Measurements from ENCODE around the gene LGR4. TPM values are rescaled to one million over a fixed set of nuclear protein-coding genes. Genes with fewer than 3 reads are reported as not detected.

Gene LGR4
- total and polyA plus RNA-seq, 12 donors, result 7.3 to 90.4 (median 38.6) TPM

- no peaks in the 10 kb centered on the region for H3K27me3 ChIP-seq
- TF ChIP-seq POLR2A (IDR thresholded peaks at IDR 0.05) (no peak), CTCF (IDR thresholded peaks at IDR 0.05) (no peak)
- DNase-seq, result no peak
- intact Hi-C loops (cut with DNase I), result loop anchor here in 1 of 2 donors (10.0 kb wide), 1 partner anchor 70 kb away; no protein-coding TSS in a partner anchor
- no peaks in the 10 kb centered on the region for H3K9me3 ChIP-seq (replicated peaks in 1 of 3)
- 79 to 86% (median 84%) methylated on average over 2 of the region's 2 CpGs for WGBS, 4 donors
- no peaks in the 10 kb centered on the region for H3K36me3 ChIP-seq (replicated peaks in 1 of 2)
- peak overlapping the region in 1 of 4 donors; percentile 3 for H3K4me3 ChIP-seq
- H3K4me1 ChIP-seq (replicated peaks in 1 of 2), result peaks cover 46 to 68% of the 10 kb centered on the region in 2 donors
- peak overlapping the region in 1 of 5 donors; percentile 53 for H3K27ac ChIP-seq
These were observed 7.7 kb downstream of the LGR4 start for GRCh38 chr11:27464909-27465308.

GRCh38 chr11:27464289-27464696, 8.3 kb downstream of the LGR4 start:
- Histone ChIP-seq H3K36me3 (replicated peaks in 1 of 2) (no peaks in the 10 kb centered on the region), H3K4me3 (no peak overlapping the region), H3K4me1 (replicated peaks in 1 of 2) (peaks cover 45 to 64% of the 10 kb centered on the region in 2 donors), H3K9me3 (replicated peaks in 1 of 3) (no peaks in the 10 kb centered on the region), H3K27ac (peak overlapping the region in 3 of 5 donors; percentile 3 to 53 (median 33)), H3K27me3 (no peaks in the 10 kb centered on the region)
- peak in 1 of 7 donors; percentile 35 for DNase-seq
- intact Hi-C loops (cut with DNase I), result loop anchor here in 1 of 2 donors (10.0 kb wide), 1 partner anchor 69 kb away; no protein-coding TSS in a partner anchor
- 71 to 94% (median 86%) methylated on average over 2 of the region's 2 CpGs for WGBS, 4 donors
- no peak for TF ChIP-seq CTCF (IDR thresholded peaks at IDR 0.05)
- no peak for TF ChIP-seq POLR2A (IDR thresholded peaks at IDR 0.05)

- intact Hi-C loops (cut with DNase I), result loop anchor here in 1 of 2 donors (10.0 kb wide), 1 partner anchor 68 kb away; no protein-coding TSS in a partner anchor
- Histone ChIP-seq H3K27ac (no peak overlapping the region), H3K4me3 (no peak overlapping the region), H3K36me3 (replicated peaks in 1 of 2) (no peaks in the 10 kb centered on the region), H3K4me1 (replicated peaks in 1 of 2) (peaks cover 30 to 53% of the 10 kb centered on the region in 2 donors), H3K9me3 (replicated peaks in 1 of 3) (no peaks in the 10 kb centered on the region), H3K27me3 (no peaks in the 10 kb centered on the region)
- WGBS, 4 donors, result 32 to 57% (median 35%) methylated on average over 5 of the region's 5 CpGs
- DNase-seq, result peak in 1 of 7 donors; percentile 6
- TF ChIP-seq POLR2A (IDR thresholded peaks at IDR 0.05) (no peak), CTCF (IDR thresholded peaks at IDR 0.05) (no peak)
These were observed 10.0 kb downstream of the LGR4 start for GRCh38 chr11:27462543-27462942.

- no peaks in the 10 kb centered on the region for H3K9me3 ChIP-seq (replicated peaks in 1 of 3)
- WGBS, 4 donors, result 67 to 77% (median 73%) methylated on average over 5 of the region's 5 CpGs
- no peaks in the 10 kb centered on the region for H3K27me3 ChIP-seq
- H3K4me3 ChIP-seq, result no peak overlapping the region
- TF ChIP-seq CTCF (IDR thresholded peaks at IDR 0.05) (no peak), POLR2A (IDR thresholded peaks at IDR 0.05) (no peak)
- intact Hi-C loops (cut with DNase I), result loop anchor here in 1 of 2 donors (10.0 kb wide), 1 partner anchor 66 kb away; no protein-coding TSS in a partner anchor
- DNase-seq, result no peak
- H3K27ac ChIP-seq, result no peak overlapping the region
- peaks cover 27 to 44% of the 10 kb centered on the region in 2 donors for H3K4me1 ChIP-seq (replicated peaks in 1 of 2)
- H3K36me3 ChIP-seq (replicated peaks in 1 of 2), result no peaks in the 10 kb centered on the region
These were observed 12.2 kb downstream of the LGR4 start for GRCh38 chr11:27460158-27460978.
